GM23338 (cell line): ENCODE data around the gene VSIG8. TPM values are rescaled to one million over a fixed set of nuclear protein-coding genes. Genes with fewer than 3 reads are reported as not detected.

Source experiments
- ATAC-seq: fragments of 200-7000 bp; cut with Tn5 transposase; 3 replicates; pipeline ENCODE4 v1.9.1; 2020
- DNase-seq: peaks from one replicate; pipeline ENCODE4 v3.0.0-alpha.2; 2015; ENCODE audit warnings: low spot score
- H2AFZ ChIP-seq: fragments of 200-600 bp; sonication (generic); 2 replicates; pipeline ENCODE4 v1.8.0; 2016; ENCODE audit warnings: antibody characterized with exemption, mild to moderate bottlenecking, moderate library complexity
- H3F3A ChIP-seq: fragments of 200-600 bp; sonication (generic); replicated peaks from 2 replicates; pipeline ENCODE4 v1.8.0; 2017; ENCODE audit warnings: antibody characterized with exemption, mixed run types, low read depth
- H3K27ac ChIP-seq: fragments of 200-600 bp; sonication (generic); 2 replicates; pipeline ENCODE4 v1.6.1; 2016; ENCODE audit warnings: low read depth
- H3K27me3 ChIP-seq: fragments of 200-600 bp; sonication (generic); 2 replicates; pipeline ENCODE4 v1.8.0; 2016; ENCODE audit warnings: mild to moderate bottlenecking, mixed run types, moderate library complexity; ENCODE audit not compliant: insufficient read depth
- H3K36me3 ChIP-seq: fragments of 200-600 bp; sonication (generic); 2 replicates; pipeline ENCODE4 v1.8.0; 2016; ENCODE audit warnings: mild to moderate bottlenecking; ENCODE audit not compliant: insufficient read depth
- H3K4me1 ChIP-seq: fragments of 200-600 bp; sonication (generic); 2 replicates; pipeline ENCODE4 v1.8.0; 2016; ENCODE audit warnings: mild to moderate bottlenecking, moderate library complexity; ENCODE audit not compliant: insufficient read depth
- H3K4me2 ChIP-seq: fragments of 200-600 bp; sonication (generic); 2 replicates; pipeline ENCODE4 v1.7.1; 2017; ENCODE audit warnings: mixed run types
- H3K4me3 ChIP-seq: fragments of 200-600 bp; sonication (generic); 2 replicates; pipeline ENCODE4 v1.6.1; 2016; ENCODE audit warnings: mixed run types
- H3K79me2 ChIP-seq: fragments of 200-600 bp; sonication (generic); replicated peaks from 2 replicates; pipeline ENCODE4 v1.8.0; 2017; ENCODE audit warnings: mild to moderate bottlenecking; ENCODE audit not compliant: insufficient read depth
- H3K9me2 ChIP-seq: fragments of 200-600 bp; sonication (generic); 2 replicates; pipeline ENCODE4 v1.8.0; 2017; ENCODE audit not compliant: insufficient read depth
- H4K20me1 ChIP-seq: fragments of 200-600 bp; sonication (generic); replicated peaks from 2 replicates; pipeline ENCODE4 v1.8.0; 2017; ENCODE audit warnings: mild to moderate bottlenecking; ENCODE audit not compliant: insufficient read depth
- H3K27ac Mint-ChIP-seq: 2 replicates; pipeline ENCODE4 v1.8.0; 2020; ENCODE audit warnings: inconsistent platforms, mild to moderate bottlenecking, moderate library complexity, mixed read lengths
- H3K27me3 Mint-ChIP-seq: 3 replicates; pipeline ENCODE4 v1.8.0; 2022; ENCODE audit warnings: low read depth, mild to moderate bottlenecking, moderate library complexity, mixed read lengths, inconsistent platforms; ENCODE audit not compliant: insufficient read depth, poor library complexity
- H3K36me3 Mint-ChIP-seq: 3 replicates; pipeline ENCODE4 v1.8.0; 2021; ENCODE audit warnings: low read depth, mild to moderate bottlenecking, inconsistent platforms, moderate library complexity, mixed read lengths
- H3K4me1 Mint-ChIP-seq: 3 replicates; pipeline ENCODE4 v1.8.0; 2020; ENCODE audit warnings: mild to moderate bottlenecking, inconsistent platforms, mixed read lengths
- H3K4me3 Mint-ChIP-seq: 3 replicates; pipeline ENCODE4 v1.8.0; 2021; ENCODE audit warnings: moderate library complexity, mild to moderate bottlenecking, inconsistent platforms, mixed read lengths
- H3K9me3 Mint-ChIP-seq: 3 replicates; pipeline ENCODE4 v1.8.0; 2020; ENCODE audit warnings: moderate library complexity, mild to moderate bottlenecking, inconsistent platforms, mixed read lengths
- CREB1 ChIP-seq: fragments of 250-450 bp; sonication (Bioruptor Pico); IDR thresholded peaks from 2 replicates; pipeline ENCODE4 v1.5.0; 2020; ENCODE audit warnings: low read depth, mild to moderate bottlenecking, moderate library complexity
- EZH2 ChIP-seq: fragments of 200-600 bp; sonication (generic); IDR thresholded peaks from one replicate; pipeline ENCODE4 v1.8.0; 2017; ENCODE audit warnings: antibody characterized with exemption, mild to moderate bottlenecking, low read depth; ENCODE audit not compliant: unreplicated experiment
- EZH2phosphoT487 ChIP-seq: fragments of 200-600 bp; sonication (generic); IDR thresholded peaks from one replicate; pipeline ENCODE4 v1.8.1; 2018; ENCODE audit warnings: antibody characterized with exemption; ENCODE audit not compliant: unreplicated experiment
- JUNB ChIP-seq: IDR thresholded peaks from one replicate; pipeline ENCODE4 v1.6.1; 2016; ENCODE audit warnings: antibody characterized with exemption; ENCODE audit not compliant: unreplicated experiment
- NANOG ChIP-seq: IDR thresholded peaks from 2 replicates; pipeline ENCODE4 v1.6.1; 2016; ENCODE audit warnings: antibody characterized with exemption, borderline replicate concordance
- POLR2AphosphoS5 ChIP-seq: IDR thresholded peaks from 2 replicates; pipeline ENCODE4 v1.6.1; 2016; ENCODE audit warnings: antibody characterized with exemption, low read depth
- STAT1 ChIP-seq: IDR thresholded peaks from one replicate; pipeline ENCODE4 v1.6.1; 2016; ENCODE audit warnings: antibody characterized with exemption; ENCODE audit not compliant: unreplicated experiment
- ZNF114 ChIP-seq: fragments of 250-450 bp; sonication (Bioruptor Pico); IDR thresholded peaks from 2 replicates; pipeline ENCODE4 v1.5.0; 2020; ENCODE audit warnings: mild to moderate bottlenecking, moderate library complexity
- ZNF331 ChIP-seq: fragments of 250-450 bp; sonication (Bioruptor Pico); IDR thresholded peaks from 2 replicates; pipeline ENCODE4 v1.5.0; 2020; ENCODE audit warnings: low read depth, mild to moderate bottlenecking, moderate library complexity
- polyA plus RNA-seq: library from polyadenylated mRNA; unstranded; fragments of >200 nt; fragmentation: Nextera tagmentation; extraction: Ambion mirVana; gene quantifications from 2 replicates; pipeline ENCODE4 v1.2.1, GENCODE V29; 2016
- total RNA-seq: library from RNA; depleted of rRNA; stranded (reverse); fragments of >200 nt; shearing (Covaris generic); gene quantifications from 2 replicates; pipeline ENCODE4 v1.2.3, GENCODE V29; 2014
- TF ChIP-seq, protein P1 (sequence below): IDR thresholded peaks from 2 replicates; pipeline ENCODE4 v1.6.1; 2016; ENCODE audit warnings: antibody characterized with exemption
- TF ChIP-seq, protein P2 (sequence below): IDR thresholded peaks from one replicate; pipeline ENCODE4 v1.6.1; 2018; ENCODE audit warnings: antibody characterized with exemption; ENCODE audit not compliant: unreplicated experiment
- TF ChIP-seq, protein P3 (sequence below), 2 experiments: fragments of 200-600 bp in 1 of 2; sonication (generic) in 1 of 2; conservative IDR thresholded peaks; 2 replicates each; pipeline versions ENCODE4 v1.5.1 to v1.6.1; 2016 to 2017; ENCODE audit warnings: antibody characterized with exemption in 2 of 2, low read depth in 2 of 2, mild to moderate bottlenecking in 2 of 2, moderate library complexity in 1 of 2
- TF ChIP-seq, protein P4 (sequence below): fragments of 250-450 bp; sonication (Bioruptor Pico); IDR thresholded peaks from 2 replicates; pipeline ENCODE4 v1.5.0; 2020; ENCODE audit warnings: mild to moderate bottlenecking, moderate library complexity

The VSIG8 gene
- total and polyA plus RNA-seq, 2 experiments from 2014 or later: not detected

DNA sequence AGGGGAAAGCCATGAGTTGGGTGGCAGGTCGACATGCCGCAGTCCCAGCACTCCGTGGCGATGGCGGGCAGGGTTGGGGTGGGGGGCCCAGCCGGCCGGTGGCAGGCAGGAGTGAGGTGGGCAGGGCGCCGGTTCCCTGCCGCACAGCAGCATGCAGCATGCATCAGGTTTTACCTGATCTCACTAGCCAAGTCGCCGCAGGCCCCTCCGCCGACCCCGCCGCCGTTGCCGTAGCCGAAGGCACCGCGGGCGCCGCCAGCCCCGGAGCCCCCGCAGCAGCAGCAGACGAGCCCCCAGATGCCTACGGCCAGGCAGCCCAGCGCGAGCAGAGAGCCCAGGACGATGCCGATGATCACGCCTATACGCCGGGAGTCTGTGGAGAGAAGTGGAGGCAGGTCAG, 6.7 kb downstream of the VSIG8 start:
- Histone ChIP-seq H3K4me3 (no peak overlapping the region), H3K27me3 (peaks cover 47% of the 10 kb centered on the region), H3K4me2 (no peak overlapping the region), H4K20me1 (no peaks in the 10 kb centered on the region), H3K27ac (no peak overlapping the region), H3K4me1 (peaks cover 6% of the 10 kb centered on the region), H3K36me3 (no peaks in the 10 kb centered on the region), H2AFZ (no peak overlapping the region), H3K79me2 (no peaks in the 10 kb centered on the region), H3F3A (0 out of 2 replicates have a peak, but pooled peaks cover 2% of the 10 kb centered on the region), H3K9me2 (no peaks in the 10 kb centered on the region)
- H3K27me3 Mint-ChIP-seq: peaks cover 21% of the 10 kb centered on the region
- no peaks in the 10 kb centered on the region for H3K9me3 Mint-ChIP-seq
- no peaks in the 10 kb centered on the region; the same call in 2 of the 3 replicates for H3K36me3 Mint-ChIP-seq
- DNase-seq (no peak), ATAC-seq (no peak)
- H3K4me1 Mint-ChIP-seq: peaks cover 9% of the 10 kb centered on the region
- H3K4me3 Mint-ChIP-seq: peak overlapping the region; percentile 80; the same call in 1 of the 3 replicates
- TF ChIP-seq, protein P1, sequence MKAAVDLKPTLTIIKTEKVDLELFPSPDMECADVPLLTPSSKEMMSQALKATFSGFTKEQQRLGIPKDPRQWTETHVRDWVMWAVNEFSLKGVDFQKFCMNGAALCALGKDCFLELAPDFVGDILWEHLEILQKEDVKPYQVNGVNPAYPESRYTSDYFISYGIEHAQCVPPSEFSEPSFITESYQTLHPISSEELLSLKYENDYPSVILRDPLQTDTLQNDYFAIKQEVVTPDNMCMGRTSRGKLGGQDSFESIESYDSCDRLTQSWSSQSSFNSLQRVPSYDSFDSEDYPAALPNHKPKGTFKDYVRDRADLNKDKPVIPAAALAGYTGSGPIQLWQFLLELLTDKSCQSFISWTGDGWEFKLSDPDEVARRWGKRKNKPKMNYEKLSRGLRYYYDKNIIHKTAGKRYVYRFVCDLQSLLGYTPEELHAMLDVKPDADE: no peak
- TF ChIP-seq EZH2 (no peak), ZNF114 (no peak), EZH2phosphoT487 (no peak), STAT1 (no peak), NANOG (no peak), JUNB (no peak), ZNF331 (CRISPR knock-in tag) (no peak), POLR2AphosphoS5 (no peak), CREB1 (no peak)
- TF ChIP-seq, protein P2, sequence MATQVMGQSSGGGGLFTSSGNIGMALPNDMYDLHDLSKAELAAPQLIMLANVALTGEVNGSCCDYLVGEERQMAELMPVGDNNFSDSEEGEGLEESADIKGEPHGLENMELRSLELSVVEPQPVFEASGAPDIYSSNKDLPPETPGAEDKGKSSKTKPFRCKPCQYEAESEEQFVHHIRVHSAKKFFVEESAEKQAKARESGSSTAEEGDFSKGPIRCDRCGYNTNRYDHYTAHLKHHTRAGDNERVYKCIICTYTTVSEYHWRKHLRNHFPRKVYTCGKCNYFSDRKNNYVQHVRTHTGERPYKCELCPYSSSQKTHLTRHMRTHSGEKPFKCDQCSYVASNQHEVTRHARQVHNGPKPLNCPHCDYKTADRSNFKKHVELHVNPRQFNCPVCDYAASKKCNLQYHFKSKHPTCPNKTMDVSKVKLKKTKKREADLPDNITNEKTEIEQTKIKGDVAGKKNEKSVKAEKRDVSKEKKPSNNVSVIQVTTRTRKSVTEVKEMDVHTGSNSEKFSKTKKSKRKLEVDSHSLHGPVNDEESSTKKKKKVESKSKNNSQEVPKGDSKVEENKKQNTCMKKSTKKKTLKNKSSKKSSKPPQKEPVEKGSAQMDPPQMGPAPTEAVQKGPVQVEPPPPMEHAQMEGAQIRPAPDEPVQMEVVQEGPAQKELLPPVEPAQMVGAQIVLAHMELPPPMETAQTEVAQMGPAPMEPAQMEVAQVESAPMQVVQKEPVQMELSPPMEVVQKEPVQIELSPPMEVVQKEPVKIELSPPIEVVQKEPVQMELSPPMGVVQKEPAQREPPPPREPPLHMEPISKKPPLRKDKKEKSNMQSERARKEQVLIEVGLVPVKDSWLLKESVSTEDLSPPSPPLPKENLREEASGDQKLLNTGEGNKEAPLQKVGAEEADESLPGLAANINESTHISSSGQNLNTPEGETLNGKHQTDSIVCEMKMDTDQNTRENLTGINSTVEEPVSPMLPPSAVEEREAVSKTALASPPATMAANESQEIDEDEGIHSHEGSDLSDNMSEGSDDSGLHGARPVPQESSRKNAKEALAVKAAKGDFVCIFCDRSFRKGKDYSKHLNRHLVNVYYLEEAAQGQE: no peak
- TF ChIP-seq, protein P3, sequence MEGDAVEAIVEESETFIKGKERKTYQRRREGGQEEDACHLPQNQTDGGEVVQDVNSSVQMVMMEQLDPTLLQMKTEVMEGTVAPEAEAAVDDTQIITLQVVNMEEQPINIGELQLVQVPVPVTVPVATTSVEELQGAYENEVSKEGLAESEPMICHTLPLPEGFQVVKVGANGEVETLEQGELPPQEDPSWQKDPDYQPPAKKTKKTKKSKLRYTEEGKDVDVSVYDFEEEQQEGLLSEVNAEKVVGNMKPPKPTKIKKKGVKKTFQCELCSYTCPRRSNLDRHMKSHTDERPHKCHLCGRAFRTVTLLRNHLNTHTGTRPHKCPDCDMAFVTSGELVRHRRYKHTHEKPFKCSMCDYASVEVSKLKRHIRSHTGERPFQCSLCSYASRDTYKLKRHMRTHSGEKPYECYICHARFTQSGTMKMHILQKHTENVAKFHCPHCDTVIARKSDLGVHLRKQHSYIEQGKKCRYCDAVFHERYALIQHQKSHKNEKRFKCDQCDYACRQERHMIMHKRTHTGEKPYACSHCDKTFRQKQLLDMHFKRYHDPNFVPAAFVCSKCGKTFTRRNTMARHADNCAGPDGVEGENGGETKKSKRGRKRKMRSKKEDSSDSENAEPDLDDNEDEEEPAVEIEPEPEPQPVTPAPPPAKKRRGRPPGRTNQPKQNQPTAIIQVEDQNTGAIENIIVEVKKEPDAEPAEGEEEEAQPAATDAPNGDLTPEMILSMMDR (conservative IDR thresholded peaks at IDR 0.05; ENCODE audit: low read depth in 2 of 2): no peak
- TF ChIP-seq, protein P4, sequence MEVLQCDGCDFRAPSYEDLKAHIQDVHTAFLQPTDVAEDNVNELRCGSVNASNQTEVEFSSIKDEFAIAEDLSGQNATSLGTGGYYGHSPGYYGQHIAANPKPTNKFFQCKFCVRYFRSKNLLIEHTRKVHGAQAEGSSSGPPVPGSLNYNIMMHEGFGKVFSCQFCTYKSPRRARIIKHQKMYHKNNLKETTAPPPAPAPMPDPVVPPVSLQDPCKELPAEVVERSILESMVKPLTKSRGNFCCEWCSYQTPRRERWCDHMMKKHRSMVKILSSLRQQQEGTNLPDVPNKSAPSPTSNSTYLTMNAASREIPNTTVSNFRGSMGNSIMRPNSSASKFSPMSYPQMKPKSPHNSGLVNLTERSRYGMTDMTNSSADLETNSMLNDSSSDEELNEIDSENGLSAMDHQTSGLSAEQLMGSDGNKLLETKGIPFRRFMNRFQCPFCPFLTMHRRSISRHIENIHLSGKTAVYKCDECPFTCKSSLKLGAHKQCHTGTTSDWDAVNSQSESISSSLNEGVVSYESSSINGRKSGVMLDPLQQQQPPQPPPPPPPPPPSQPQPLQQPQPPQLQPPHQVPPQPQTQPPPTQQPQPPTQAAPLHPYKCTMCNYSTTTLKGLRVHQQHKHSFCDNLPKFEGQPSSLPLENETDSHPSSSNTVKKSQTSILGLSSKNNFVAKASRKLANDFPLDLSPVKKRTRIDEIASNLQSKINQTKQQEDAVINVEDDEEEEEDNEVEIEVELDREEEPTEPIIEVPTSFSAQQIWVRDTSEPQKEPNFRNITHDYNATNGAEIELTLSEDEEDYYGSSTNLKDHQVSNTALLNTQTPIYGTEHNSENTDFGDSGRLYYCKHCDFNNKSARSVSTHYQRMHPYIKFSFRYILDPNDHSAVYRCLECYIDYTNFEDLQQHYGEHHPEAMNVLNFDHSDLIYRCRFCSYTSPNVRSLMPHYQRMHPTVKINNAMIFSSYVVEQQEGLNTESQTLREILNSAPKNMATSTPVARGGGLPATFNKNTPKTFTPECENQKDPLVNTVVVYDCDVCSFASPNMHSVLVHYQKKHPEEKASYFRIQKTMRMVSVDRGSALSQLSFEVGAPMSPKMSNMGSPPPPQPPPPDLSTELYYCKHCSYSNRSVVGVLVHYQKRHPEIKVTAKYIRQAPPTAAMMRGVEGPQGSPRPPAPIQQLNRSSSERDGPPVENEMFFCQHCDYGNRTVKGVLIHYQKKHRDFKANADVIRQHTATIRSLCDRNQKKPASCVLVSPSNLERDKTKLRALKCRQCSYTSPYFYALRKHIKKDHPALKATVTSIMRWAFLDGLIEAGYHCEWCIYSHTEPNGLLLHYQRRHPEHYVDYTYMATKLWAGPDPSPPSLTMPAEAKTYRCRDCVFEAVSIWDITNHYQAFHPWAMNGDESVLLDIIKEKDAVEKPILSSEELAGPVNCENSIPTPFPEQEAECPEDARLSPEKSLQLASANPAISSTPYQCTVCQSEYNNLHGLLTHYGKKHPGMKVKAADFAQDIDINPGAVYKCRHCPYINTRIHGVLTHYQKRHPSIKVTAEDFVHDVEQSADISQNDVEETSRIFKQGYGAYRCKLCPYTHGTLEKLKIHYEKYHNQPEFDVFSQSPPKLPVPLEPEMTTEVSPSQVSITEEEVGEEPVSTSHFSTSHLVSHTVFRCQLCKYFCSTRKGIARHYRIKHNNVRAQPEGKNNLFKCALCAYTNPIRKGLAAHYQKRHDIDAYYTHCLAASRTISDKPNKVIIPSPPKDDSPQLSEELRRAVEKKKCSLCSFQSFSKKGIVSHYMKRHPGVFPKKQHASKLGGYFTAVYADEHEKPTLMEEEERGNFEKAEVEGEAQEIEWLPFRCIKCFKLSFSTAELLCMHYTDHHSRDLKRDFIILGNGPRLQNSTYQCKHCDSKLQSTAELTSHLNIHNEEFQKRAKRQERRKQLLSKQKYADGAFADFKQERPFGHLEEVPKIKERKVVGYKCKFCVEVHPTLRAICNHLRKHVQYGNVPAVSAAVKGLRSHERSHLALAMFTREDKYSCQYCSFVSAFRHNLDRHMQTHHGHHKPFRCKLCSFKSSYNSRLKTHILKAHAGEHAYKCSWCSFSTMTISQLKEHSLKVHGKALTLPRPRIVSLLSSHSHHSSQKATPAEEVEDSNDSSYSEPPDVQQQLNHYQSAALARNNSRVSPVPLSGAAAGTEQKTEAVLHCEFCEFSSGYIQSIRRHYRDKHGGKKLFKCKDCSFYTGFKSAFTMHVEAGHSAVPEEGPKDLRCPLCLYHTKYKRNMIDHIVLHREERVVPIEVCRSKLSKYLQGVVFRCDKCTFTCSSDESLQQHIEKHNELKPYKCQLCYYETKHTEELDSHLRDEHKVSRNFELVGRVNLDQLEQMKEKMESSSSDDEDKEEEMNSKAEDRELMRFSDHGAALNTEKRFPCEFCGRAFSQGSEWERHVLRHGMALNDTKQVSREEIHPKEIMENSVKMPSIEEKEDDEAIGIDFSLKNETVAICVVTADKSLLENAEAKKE (CRISPR knock-in tag): no peak
- no peak overlapping the region for H3K27ac Mint-ChIP-seq
